T-helper 1 cell treated with Interleukin-12 subunit alpha and Interleukin-12 subunit beta and Interleukin-4 antibody, amounts not matched to agents 30 ng/mL and 1 ng/mL, for 36 hours (primary cell): ENCODE results near the gene SSPN. TPM values are rescaled to one million over a fixed set of nuclear protein-coding genes. Genes with fewer than 3 reads are reported as not detected.

Experiments used
- intact Hi-C: fragments of 100-400 bp; cut with micrococcal nuclease; formaldehyde crosslinking; loops from one replicate; pipeline ENCODE4 v1.15.1; 2024
- total RNA-seq: library from RNA; stranded (reverse); gene quantifications from 2 replicates; pipeline ENCODE4 v1.2.3, GENCODE V29; 2022

The SSPN gene
- total RNA-seq, 1 donor from 2014 or later = not detected

- intact Hi-C loops = no loop called here
Measured at GRCh38 chr12:26187014-26187798, 8.2 kb upstream of the SSPN start.

- intact Hi-C loops = no loop called here
Measured at GRCh38 chr12:26188127-26188526, 7.2 kb upstream of the SSPN start.

- intact Hi-C loops = no loop called here
Measured at GRCh38 chr12:26188641-26189040, 6.7 kb upstream of the SSPN start.

- intact Hi-C loops = no loop called here
Measured at GRCh38 chr12:26192142-26192541, 3.2 kb upstream of the SSPN start.

- intact Hi-C loops = no loop called here
Measured at GRCh38 chr12:26193539-26193938, 1.8 kb upstream of the SSPN start.

- intact Hi-C loops = no loop called here
Measured at GRCh38 chr12:26195641-26196420, 458 bp downstream of the SSPN start.

GRCh38 chr12:26196421-26196716 is 996 bp downstream of the SSPN start:
- intact Hi-C loops = no loop called here

- intact Hi-C loops = no loop called here
Measured at GRCh38 chr12:26197832-26198231, 2.5 kb downstream of the SSPN start.

- intact Hi-C loops = no loop called here
Measured at GRCh38 chr12:26198742-26199141, 3.4 kb downstream of the SSPN start.

- intact Hi-C loops = no loop called here
Measured at GRCh38 chr12:26203167-26203780, 7.9 kb downstream of the SSPN start.

GRCh38 chr12:26204612-26205289 is 9.4 kb downstream of the SSPN start:
- intact Hi-C loops = no loop called here

- intact Hi-C loops = no loop called here
Measured at GRCh38 chr12:26205298-26205697, 9.9 kb downstream of the SSPN start.

GRCh38 chr12:26205941-26206340 is 10.6 kb downstream of the SSPN start:
- intact Hi-C loops = no loop called here

- intact Hi-C loops = no loop called here
Measured at GRCh38 chr12:26211331-26211730, 16.0 kb downstream of the SSPN start.

- intact Hi-C loops = no loop called here
Measured at GRCh38 chr12:26212396-26212795, 17.0 kb downstream of the SSPN start.

GRCh38 chr12:26212988-26213387 is 17.6 kb downstream of the SSPN start:
- intact Hi-C loops = no loop called here

GRCh38 chr12:26214121-26214520 is 18.7 kb downstream of the SSPN start:
- intact Hi-C loops = no loop called here

- intact Hi-C loops = no loop called here
Measured at GRCh38 chr12:26219736-26220135, 24.4 kb downstream of the SSPN start.

GRCh38 chr12:26224657-26225056 is 29.3 kb downstream of the SSPN start:
- intact Hi-C loops = no loop called here

GRCh38 chr12:26226122-26226521 is 30.7 kb downstream of the SSPN start:
- intact Hi-C loops = no loop called here

GRCh38 chr12:26226629-26227360 is 31.4 kb downstream of the SSPN start:
- intact Hi-C loops = no loop called here
